ENCODE measurements around the gene XPO6. TPM values are rescaled to one million over a fixed set of nuclear protein-coding genes. Genes with fewer than 3 reads are reported as not detected.

XPO6 gene
- total RNA-seq, 1 donor from 2014 or later = 128 TPM

DNA sequence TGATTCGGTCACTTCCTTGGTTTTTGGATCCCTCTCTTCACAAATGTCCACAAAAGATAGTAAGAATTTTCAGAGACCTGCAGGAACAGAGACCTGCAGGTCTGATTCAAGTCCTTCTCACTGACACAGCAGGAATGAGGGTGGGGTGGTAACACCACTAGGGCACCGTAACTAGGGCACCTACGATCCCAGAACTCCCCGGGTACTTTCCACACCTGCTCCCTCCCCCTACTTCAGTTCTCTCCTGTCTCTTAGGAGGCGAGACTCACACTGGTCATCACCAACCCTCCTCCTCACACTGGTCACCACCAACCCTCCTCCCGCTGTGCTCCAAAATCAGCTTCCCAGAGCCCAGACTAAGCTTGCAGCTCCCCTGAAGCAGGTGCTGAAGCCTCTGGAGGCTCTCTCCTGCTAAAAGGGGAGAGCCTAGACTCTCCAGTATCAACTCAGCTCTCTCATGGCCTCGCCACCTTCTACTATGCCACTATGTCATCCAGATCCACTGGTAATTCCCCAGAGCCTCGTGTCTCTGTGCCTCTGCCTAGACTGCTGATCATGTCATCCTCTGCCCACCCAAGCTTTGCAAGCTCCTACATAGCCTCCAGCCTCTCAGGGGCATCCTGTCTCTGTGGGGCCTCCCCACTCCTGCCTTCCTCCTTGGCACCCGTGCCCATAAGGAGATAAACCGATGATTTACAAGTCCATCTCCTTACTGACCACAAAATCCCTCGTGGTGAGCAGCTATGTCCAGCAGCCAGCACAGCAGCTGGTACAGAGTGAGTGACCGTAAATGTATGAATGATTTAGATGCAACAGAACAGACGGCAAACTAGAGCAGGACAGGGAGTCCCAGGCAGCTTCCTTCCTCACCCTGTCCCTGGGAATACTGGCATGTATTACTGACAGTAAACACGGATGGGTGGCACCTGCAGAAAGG lies 84.8 kb downstream of the XPO6 start:
- H3K27me3 Mint-ChIP-seq (ENCODE audit: unreplicated experiment) = no peaks in the 10 kb centered on the region
- H3K4me3 Mint-ChIP-seq (ENCODE audit: unreplicated experiment) = no peak overlapping the region
- DNase-seq (ENCODE audit: extremely low spot score, unreplicated experiment) = no peak
- peaks cover 58% of the 10 kb centered on the region for H3K36me3 Mint-ChIP-seq (ENCODE audit: unreplicated experiment)
- TF ChIP-seq, protein P1, sequence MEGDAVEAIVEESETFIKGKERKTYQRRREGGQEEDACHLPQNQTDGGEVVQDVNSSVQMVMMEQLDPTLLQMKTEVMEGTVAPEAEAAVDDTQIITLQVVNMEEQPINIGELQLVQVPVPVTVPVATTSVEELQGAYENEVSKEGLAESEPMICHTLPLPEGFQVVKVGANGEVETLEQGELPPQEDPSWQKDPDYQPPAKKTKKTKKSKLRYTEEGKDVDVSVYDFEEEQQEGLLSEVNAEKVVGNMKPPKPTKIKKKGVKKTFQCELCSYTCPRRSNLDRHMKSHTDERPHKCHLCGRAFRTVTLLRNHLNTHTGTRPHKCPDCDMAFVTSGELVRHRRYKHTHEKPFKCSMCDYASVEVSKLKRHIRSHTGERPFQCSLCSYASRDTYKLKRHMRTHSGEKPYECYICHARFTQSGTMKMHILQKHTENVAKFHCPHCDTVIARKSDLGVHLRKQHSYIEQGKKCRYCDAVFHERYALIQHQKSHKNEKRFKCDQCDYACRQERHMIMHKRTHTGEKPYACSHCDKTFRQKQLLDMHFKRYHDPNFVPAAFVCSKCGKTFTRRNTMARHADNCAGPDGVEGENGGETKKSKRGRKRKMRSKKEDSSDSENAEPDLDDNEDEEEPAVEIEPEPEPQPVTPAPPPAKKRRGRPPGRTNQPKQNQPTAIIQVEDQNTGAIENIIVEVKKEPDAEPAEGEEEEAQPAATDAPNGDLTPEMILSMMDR (IDR thresholded peaks at IDR 0.05) = no peak
- no peak overlapping the region for H3K27ac Mint-ChIP-seq (ENCODE audit: unreplicated experiment)
- H3K4me1 Mint-ChIP-seq (ENCODE audit: unreplicated experiment) = no peaks in the 10 kb centered on the region
- H3K9me3 Mint-ChIP-seq (ENCODE audit: unreplicated experiment) = no peaks in the 10 kb centered on the region

DNA sequence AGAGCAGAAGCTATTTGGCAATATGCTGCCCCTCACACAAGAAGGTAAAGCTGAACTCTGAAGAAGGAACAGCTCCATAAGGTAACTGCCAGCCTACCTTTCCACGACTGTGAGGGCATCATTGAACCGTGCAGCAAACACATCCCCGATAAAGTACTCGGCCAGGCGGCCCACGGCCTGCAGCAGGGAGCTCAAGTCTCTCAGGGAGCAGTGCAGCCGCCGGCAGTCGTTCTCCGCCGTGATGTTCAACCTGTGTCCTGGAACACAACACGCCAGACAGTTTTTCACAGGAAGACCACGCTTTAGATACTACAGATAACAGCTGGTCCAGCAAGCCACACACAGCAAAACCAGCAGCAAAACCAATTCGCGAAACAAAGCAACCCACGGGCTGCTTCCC lies 86.2 kb downstream of the XPO6 start:
- no peak overlapping the region for H3K27ac Mint-ChIP-seq (ENCODE audit: unreplicated experiment)
- no peaks in the 10 kb centered on the region for H3K27me3 Mint-ChIP-seq (ENCODE audit: unreplicated experiment)
- no peak overlapping the region for H3K4me3 Mint-ChIP-seq (ENCODE audit: unreplicated experiment)
- H3K9me3 Mint-ChIP-seq (ENCODE audit: unreplicated experiment) = no peaks in the 10 kb centered on the region
- TF ChIP-seq, protein P1 (IDR thresholded peaks at IDR 0.05) = no peak
- DNase-seq (ENCODE audit: extremely low spot score, unreplicated experiment) = no peak
- peaks cover 58% of the 10 kb centered on the region for H3K36me3 Mint-ChIP-seq (ENCODE audit: unreplicated experiment)
- no peaks in the 10 kb centered on the region for H3K4me1 Mint-ChIP-seq (ENCODE audit: unreplicated experiment)

DNA sequence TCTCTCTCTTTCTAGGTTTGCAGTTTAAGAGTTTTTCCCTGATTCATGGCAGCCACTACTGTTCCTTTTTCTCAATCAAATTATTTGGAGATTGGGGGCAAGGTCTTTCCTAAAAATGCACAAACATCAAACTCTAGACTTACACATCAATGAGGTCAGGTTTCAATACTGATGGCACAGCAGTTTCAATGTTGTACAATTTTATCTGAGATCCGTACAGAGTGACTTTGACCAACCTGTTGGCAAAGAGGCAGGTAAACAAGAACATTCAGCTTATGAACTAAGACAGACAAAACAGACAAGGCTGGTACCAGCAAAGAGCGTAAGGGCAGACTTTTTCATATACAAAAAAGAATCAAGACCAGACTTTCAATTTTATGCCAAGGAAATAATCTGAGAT lies 90.2 kb downstream of the XPO6 start:
- DNase-seq (ENCODE audit: extremely low spot score, unreplicated experiment) = no peak
- Mint-ChIP-seq H3K9me3 (ENCODE audit: unreplicated experiment) (no peaks in the 10 kb centered on the region), H3K4me1 (ENCODE audit: unreplicated experiment) (no peaks in the 10 kb centered on the region), H3K27me3 (ENCODE audit: unreplicated experiment) (no peaks in the 10 kb centered on the region), H3K4me3 (ENCODE audit: unreplicated experiment) (no peak overlapping the region), H3K36me3 (ENCODE audit: unreplicated experiment) (peaks cover 40% of the 10 kb centered on the region), H3K27ac (ENCODE audit: unreplicated experiment) (no peak overlapping the region)
- TF ChIP-seq, protein P1 (IDR thresholded peaks at IDR 0.05) = no peak

DNA sequence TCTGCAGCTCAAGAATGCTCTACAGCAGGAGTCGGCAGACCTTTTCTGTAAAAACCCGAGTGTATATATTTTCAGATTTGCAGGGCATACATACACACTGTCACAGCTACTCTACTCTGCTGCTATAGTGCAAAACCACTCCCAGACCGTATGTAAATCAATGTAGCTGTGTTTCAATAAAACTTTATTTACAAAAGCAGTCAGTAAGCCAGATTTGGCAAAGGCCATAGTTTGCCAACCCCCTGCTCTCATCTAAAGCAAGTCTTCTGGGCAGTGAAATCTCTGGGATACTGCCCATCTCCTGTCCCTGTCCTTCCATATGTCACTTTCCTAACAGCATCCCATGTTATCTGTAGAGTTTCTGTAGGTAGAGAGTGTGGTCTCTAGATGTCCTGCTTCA lies 91.0 kb downstream of the XPO6 start:
- Mint-ChIP-seq H3K36me3 (ENCODE audit: unreplicated experiment) (peaks cover 45% of the 10 kb centered on the region), H3K4me3 (ENCODE audit: unreplicated experiment) (no peak overlapping the region), H3K27ac (ENCODE audit: unreplicated experiment) (no peak overlapping the region), H3K4me1 (ENCODE audit: unreplicated experiment) (no peaks in the 10 kb centered on the region), H3K9me3 (ENCODE audit: unreplicated experiment) (no peaks in the 10 kb centered on the region), H3K27me3 (ENCODE audit: unreplicated experiment) (no peaks in the 10 kb centered on the region)
- DNase-seq (ENCODE audit: extremely low spot score, unreplicated experiment) = no peak
- TF ChIP-seq, protein P1 (IDR thresholded peaks at IDR 0.05) = no peak

DNA sequence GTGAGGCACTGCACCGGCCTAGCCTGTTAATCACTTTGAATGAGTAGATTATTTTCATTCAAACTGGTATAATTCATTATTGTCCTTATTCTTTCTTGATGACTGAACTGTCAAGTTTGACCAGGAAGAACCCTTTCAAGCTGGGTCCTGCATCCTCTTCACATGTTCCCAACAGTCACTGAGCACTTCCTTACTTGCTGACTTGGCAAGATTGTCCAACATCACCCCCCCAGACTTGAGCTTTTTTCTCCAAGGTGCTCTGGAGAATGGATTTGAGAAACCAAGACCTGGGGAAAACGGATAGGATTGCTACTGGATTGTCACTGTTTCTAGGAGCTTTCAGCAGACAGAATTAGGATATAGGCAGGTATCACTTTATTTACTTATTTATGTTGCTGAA lies 93.1 kb downstream of the XPO6 start:
- no peak overlapping the region for H3K27ac Mint-ChIP-seq (ENCODE audit: unreplicated experiment)
- peaks cover 44% of the 10 kb centered on the region for H3K36me3 Mint-ChIP-seq (ENCODE audit: unreplicated experiment)
- H3K9me3 Mint-ChIP-seq (ENCODE audit: unreplicated experiment) = no peaks in the 10 kb centered on the region
- no peak overlapping the region for H3K4me3 Mint-ChIP-seq (ENCODE audit: unreplicated experiment)
- DNase-seq (ENCODE audit: extremely low spot score, unreplicated experiment) = no peak
- TF ChIP-seq, protein P1 (IDR thresholded peaks at IDR 0.05) = no peak
- no peaks in the 10 kb centered on the region for H3K27me3 Mint-ChIP-seq (ENCODE audit: unreplicated experiment)
- H3K4me1 Mint-ChIP-seq (ENCODE audit: unreplicated experiment) = no peaks in the 10 kb centered on the region
